Heart right ventricle (tissue), 16 donors: ENCODE measurements around the gene TANGO2. TPM values are rescaled to one million over a fixed set of nuclear protein-coding genes. Genes with fewer than 3 reads are reported as not detected.

Experiments
- ATAC-seq, 8 donors: fragments of 200-7000 bp; cut with Tn5 transposase; one replicate each; pipeline ENCODE4 v1.9.1; 2020; ENCODE audit warnings: mild to moderate bottlenecking in 8 of 8, moderate library complexity in 8 of 8, moderate number of reproducible peaks in 1 of 8
- DNase-seq, 2 donors: peaks; one replicate each; pipeline ENCODE4 v3.0.0-alpha.2; 2020
- H3K27ac ChIP-seq, 10 donors: fragments of 200-600 bp; sonication (generic) in 2 of 10; one replicate each; pipeline versions ENCODE4 v1.5.0 to v1.8.0; 2020 to 2022; ENCODE audit warnings: mild to moderate bottlenecking in 3 of 10
- H3K27me3 ChIP-seq, 7 donors: fragments of 200-600 bp; one replicate each; pipeline ENCODE4 v1.8.0; 2021 to 2022; ENCODE audit warnings: mild to moderate bottlenecking in 2 of 7
- H3K36me3 ChIP-seq, 9 donors: fragments of 200-600 bp; sonication (generic) in 1 of 9; one replicate each; pipeline versions ENCODE4 v1.5.0 to v1.8.0; 2020 to 2022; ENCODE audit warnings: mild to moderate bottlenecking in 2 of 9
- H3K4me1 ChIP-seq, 9 donors: fragments of 200-600 bp; sonication (generic) in 1 of 9; one replicate each; pipeline versions ENCODE4 v1.5.0 to v1.8.0; 2020 to 2022; ENCODE audit warnings: mild to moderate bottlenecking in 4 of 9
- H3K4me3 ChIP-seq, 10 donors: fragments of 200-600 bp; sonication (generic) in 2 of 10; one replicate each; pipeline versions ENCODE4 v1.5.0 to v1.8.0; 2020 to 2022; ENCODE audit warnings: mild to moderate bottlenecking in 7 of 10, moderate library complexity in 2 of 10
- H3K9me3 ChIP-seq, 11 donors: fragments of 200-600 bp in 10 of 11; sonication (generic) in 2 of 11; one replicate each; pipeline versions ENCODE4 v1.5.0 to v1.8.0; 2013 to 2022; ENCODE audit warnings: mild to moderate bottlenecking in 2 of 11, control low read depth in 1 of 11, moderate library complexity in 1 of 11
- CTCF ChIP-seq, 9 donors: fragments of 200-600 bp; sonication (generic) in 2 of 9; IDR thresholded peaks; one replicate each; pipeline versions ENCODE4 v1.5.0 to v1.8.0; 2021 to 2022; ENCODE audit warnings: antibody characterized with exemption in 9 of 9, mild to moderate bottlenecking in 5 of 9, moderate library complexity in 1 of 9
- WGBS, 2 donors: extraction: QIAGEN DNeasy Blood & Tissue Kit; methylation state at CpG; one replicate each; pipeline ENCODE4 v1.1.7; 2013; ENCODE audit warnings: inconsistent platforms in 1 of 2; 5-methylcytosine and 5-hydroxymethylcytosine counted together
- intact Hi-C, 10 donors: fragments of 100-400 bp; cut with DNase I; formaldehyde crosslinking; loops; one replicate each; pipeline versions ENCODE4 v1.11.1 to v1.14.2; 2022
- polyA plus RNA-seq, 2 donors: library from polyadenylated mRNA; stranded (reverse); fragments of 200-250 nt; gene quantifications; one replicate each; pipeline ENCODE4 v1.2.3, GENCODE V29; 2013
- total RNA-seq, 10 donors: library from RNA; stranded (reverse); fragmentation: NEBNext Ultra II Directional in 3 of 10; extraction: Animal tissue kit (Norgen Biotek cat#: 25700) in 3 of 10; gene quantifications; one replicate each; pipeline versions ENCODE4 v1.2.1 to v1.2.4, GENCODE V29; 2021 to 2023
- donor health status: Arrhythmogenic right ventricular cardiomyopathy.
- donor health status: ischemic (EF 13 %, LVEDD 7.1; RV severe dilation, severe dysfunction).
- donor health status: healthy with polysubstance abuse.
- donor health status: DM: no; HTN: yes; CAD: no.
- donor health status: DM: no; HTN: no; CAD: no.
- donor health status: ischemic (EF 25% LVEDD 6.9; RV normal size, moderate dysfunction).
- donor health status: ischemic (EF 25% LVEDD 5.7; RV mildly dilated, moderate dysfunction).
- donor health status: healthy.
- donor health status: DM: yes; HTN: yes; CAD: no.
- donor health status: Ischemic cardiomyopathy.
- donor health status: ischemic (EF 35%, LVEDD 5.7; RV mildly dilated, moderate dysfunction).
- donor health status: nonischemic (EF 11% LVEDD 7.7; RV severe dilation, severe dysfunction).
- donor health status: DM: yes; HTN: yes; CAD: no.
- donor health status: PGD.
- donor health status: ischemic (EF 29% LVEDD 5.4; RV normal size, mild dysfunction).
- donor health status: nonischemic (EF 23%, LVEDD 6.1; RV moderate dilation, normal function).

Gene TANGO2
- total and polyA plus RNA-seq, 12 donors: 34.1 to 139 (median 81.0) TPM

DNA sequence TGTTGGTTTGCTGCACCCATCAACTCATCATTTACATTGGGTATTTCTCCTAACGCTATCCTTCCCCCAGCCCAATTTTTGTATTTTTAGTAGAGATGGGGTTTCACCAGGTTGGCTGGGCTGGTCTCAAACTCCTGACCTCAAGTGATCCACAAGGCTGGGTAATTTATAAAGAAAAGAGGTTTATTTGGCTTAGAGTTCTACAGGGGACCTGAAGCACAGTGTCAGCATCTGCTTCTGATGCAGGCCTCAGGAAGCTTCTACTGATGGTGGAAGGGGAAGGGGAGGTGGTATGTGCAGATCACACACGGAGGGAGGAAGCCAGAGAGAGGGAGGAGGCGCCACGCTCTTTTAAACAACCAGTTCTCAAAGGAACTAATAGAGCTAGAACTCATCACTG is 25.8 kb downstream of the TANGO2 start:
- Histone ChIP-seq H3K27ac (no peak overlapping the region), H3K36me3 (peaks cover 0 to 96% (median 29%) of the 10 kb centered on the region in 9 donors), H3K4me3 (no peak overlapping the region), H3K4me1 (no peaks in the 10 kb centered on the region), H3K27me3 (no peaks in the 10 kb centered on the region), H3K9me3 (peaks cover 0 to 12% (median 0%) of the 10 kb centered on the region in 11 donors)
- intact Hi-C loops: no loop called here
- DNase-seq (no peak), ATAC-seq (no peak)
- TF ChIP-seq CTCF (IDR thresholded peaks at IDR 0.05): no peak
- whole genome bisulfite sequencing, 2 donors: 85 to 86% methylated on average over 4 of the region's 4 CpGs

- H3K9me3 ChIP-seq: peaks cover 0 to 12% (median 0%) of the 10 kb centered on the region in 11 donors
- DNase-seq (peak in 1 of 2 donors; percentile 2), ATAC-seq (no peak)
- no peak overlapping the region for H3K27ac ChIP-seq
- no peak for TF ChIP-seq CTCF (IDR thresholded peaks at IDR 0.05)
- no peak overlapping the region for H3K4me3 ChIP-seq
- H3K36me3 ChIP-seq: peaks cover 0 to 98% (median 54%) of the 10 kb centered on the region in 9 donors
- H3K27me3 ChIP-seq: no peaks in the 10 kb centered on the region
- H3K4me1 ChIP-seq: peaks cover 0 to 16% (median 0%) of the 10 kb centered on the region in 9 donors
- intact Hi-C loops: no loop called here
- WGBS, 2 donors: 94 to 95% methylated on average over 6 of the region's 6 CpGs
Observed at GRCh38 chr22:20051927-20052308, 31.0 kb downstream of the TANGO2 start.

GRCh38 chr22:20052309-20053259 is 31.7 kb downstream of the TANGO2 start:
- 91 to 95% methylated on average over 26 of the region's 26 CpGs for WGBS, 2 donors
- peak in 3 of 8 donors; percentile 20 to 46 (median 32) for ATAC-seq
- intact Hi-C loops: no loop called here
- H3K9me3 ChIP-seq: peaks cover 0 to 10% (median 0%) of the 10 kb centered on the region in 11 donors
- peaks cover 0 to 16% (median 0%) of the 10 kb centered on the region in 9 donors for H3K4me1 ChIP-seq
- no peak overlapping the region for H3K4me3 ChIP-seq
- DNase-seq: peak in 1 of 2 donors; percentile 5
- H3K27ac ChIP-seq: no peak overlapping the region
- H3K27me3 ChIP-seq: no peaks in the 10 kb centered on the region
- H3K36me3 ChIP-seq: peaks cover 0 to 98% (median 61%) of the 10 kb centered on the region in 9 donors
- no peak for TF ChIP-seq CTCF (IDR thresholded peaks at IDR 0.05)

- H3K27me3 ChIP-seq: no peaks in the 10 kb centered on the region
- H3K4me3 ChIP-seq: no peak overlapping the region
- H3K27ac ChIP-seq: no peak overlapping the region
- peak in 2 of 8 donors; percentile 11 to 41 for ATAC-seq
- H3K36me3 ChIP-seq: peaks cover 0 to 98% (median 62%) of the 10 kb centered on the region in 9 donors
- intact Hi-C loops: no loop called here
- TF ChIP-seq CTCF (IDR thresholded peaks at IDR 0.05): no peak
- peaks cover 0 to 16% (median 0%) of the 10 kb centered on the region in 9 donors for H3K4me1 ChIP-seq
- peak in 1 of 2 donors; percentile 4 for DNase-seq
- peaks cover 0 to under 1% (median 0%) of the 10 kb centered on the region in 11 donors for H3K9me3 ChIP-seq
- WGBS, 2 donors: 84 to 88% methylated on average over 14 of the region's 14 CpGs
Observed at GRCh38 chr22:20053407-20054033, 32.6 kb downstream of the TANGO2 start.
